Stimulated activated CD4-positive, alpha-beta T cell treated with anti-CD3 and anti-CD28 coated beads, Interleukin-4, amount 100 ng/mL, for 48 hours (primary cell): ENCODE data around the gene SIPA1L3.

Experiments used
- DNase-seq, 2 donors: peaks; one replicate each; pipeline ENCODE4 v3.0.0-alpha.2; 2020; ENCODE audit warnings: low read depth in 2 of 2

Gene SIPA1L3

GRCh38 chr19:38151242-38151641 lies 244.2 kb downstream of the SIPA1L3 start:
- DNase-seq, result no peak

GRCh38 chr19:38152461-38153379 lies 245.7 kb downstream of the SIPA1L3 start:
- no peak for DNase-seq

DNA sequence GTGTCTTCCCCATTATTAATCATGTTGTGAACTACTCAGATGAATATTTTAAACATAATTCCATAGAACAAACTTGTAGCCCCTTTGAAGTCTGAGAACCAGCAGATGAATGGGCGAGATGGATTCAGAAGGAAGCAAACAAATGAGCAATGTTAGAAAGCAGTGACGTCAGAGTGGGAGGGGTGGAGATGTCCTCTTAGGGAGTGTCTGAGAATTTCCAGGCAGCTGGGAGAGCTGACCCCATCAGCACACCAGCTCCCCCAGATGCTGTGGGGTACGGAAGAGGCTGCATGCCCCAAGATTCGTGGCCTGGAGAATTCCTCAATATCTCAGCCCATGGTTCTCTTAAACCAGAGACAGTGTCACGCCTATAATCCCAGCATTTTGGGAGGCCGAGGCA lies 248.4 kb downstream of the SIPA1L3 start:
- no peak for DNase-seq

DNA sequence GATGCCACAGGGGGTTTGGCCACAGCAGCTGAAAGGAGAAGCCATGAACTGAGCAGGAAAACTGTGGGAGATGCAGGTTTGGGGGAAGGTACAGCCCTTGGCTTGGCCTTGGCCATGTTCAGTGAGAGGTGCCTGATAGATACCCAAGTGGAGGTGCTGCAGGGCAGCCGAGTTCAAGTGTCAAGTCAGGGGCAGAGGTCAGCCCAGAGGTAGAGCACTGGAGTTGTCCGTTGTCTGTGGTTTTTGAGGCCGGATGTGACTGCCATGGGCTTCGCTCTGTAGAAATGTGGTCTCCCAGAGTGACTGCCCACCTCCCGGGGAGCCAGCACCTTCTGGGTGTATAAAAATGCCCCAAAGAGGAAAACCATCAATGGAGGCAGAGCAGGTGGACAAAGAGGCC lies 251.7 kb downstream of the SIPA1L3 start:
- DNase-seq, result no peak

DNA sequence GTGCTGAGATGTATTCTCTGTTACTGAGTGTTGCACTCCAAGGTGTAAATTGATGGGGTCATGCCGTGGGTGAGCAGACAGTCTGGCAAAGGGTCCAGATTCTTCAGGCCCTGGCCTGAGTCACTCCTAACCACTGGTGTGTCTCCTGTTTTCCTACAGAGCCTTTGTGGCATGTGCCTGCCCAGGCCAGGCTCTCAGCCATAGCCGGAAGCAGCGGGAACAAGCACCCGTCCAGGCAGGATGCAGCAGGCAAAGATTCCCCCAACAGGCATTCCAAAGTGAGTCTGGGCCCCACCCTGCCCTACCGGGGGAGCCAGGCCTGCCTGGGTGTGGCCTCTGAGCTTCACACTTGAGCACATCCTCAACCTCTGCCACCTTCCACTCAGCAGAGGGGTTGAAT lies 255.1 kb downstream of the SIPA1L3 start:
- no peak for DNase-seq

DNA sequence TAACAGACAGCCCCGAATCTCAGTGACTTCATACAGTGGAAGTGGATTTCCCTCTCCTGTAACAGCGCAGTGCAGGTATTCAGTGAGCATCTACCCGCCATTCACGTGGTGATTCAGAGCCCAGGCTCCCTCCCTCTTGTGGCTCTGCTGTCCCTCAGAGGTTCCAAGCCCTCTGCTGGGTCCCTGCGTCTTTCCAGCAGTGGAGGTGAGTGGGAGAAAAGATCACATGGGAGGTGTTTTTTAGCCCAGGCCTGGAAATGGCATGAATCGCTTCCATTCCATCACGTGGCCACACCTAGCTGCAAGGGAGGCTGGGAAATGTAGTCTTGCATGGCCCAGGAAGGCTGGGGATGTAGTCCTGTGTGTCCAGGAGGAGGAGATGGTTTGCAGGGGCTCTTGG lies 255.6 kb downstream of the SIPA1L3 start:
- DNase-seq, result no peak

- no peak for DNase-seq
Measured at GRCh38 chr19:38163419-38164290, 256.6 kb downstream of the SIPA1L3 start.

DNA sequence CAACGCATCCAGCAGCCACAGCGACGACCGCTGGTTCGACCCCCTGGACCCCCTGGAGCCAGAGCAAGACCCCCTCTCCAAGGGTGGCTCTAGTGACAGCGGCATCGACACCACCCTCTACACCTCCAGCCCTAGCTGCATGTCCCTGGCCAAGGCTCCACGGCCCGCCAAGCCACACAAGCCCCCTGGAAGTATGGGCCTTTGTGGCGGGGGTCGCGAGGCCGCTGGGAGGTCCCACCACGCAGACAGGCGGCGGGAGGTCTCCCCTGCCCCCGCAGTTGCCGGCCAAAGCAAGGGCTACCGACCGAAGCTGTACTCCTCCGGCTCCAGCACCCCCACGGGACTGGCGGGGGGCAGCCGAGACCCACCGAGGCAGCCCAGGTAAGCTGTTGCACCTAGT lies 257.5 kb downstream of the SIPA1L3 start:
- no peak for DNase-seq

DNA sequence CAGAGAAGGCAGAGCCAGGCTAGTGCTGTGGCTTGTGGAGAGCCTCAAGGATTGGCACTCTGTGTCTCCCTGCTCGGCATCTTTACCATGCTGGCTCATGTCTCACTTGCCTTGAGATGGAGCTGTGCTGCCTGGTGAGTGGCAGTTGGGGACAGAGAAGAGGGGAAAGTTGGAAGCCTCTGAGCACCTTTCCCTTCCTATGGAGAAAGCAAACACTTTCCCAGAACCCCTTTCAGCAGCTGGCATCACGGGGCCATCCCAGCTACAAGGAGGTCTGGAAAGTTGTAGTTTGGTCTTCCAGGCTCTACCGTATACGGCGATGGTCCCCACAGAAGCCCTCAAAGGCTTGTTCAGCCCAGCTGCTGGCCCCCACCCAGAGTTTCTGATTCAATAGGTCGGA lies 258.3 kb downstream of the SIPA1L3 start:
- no peak for DNase-seq

- no peak for DNase-seq
Measured at GRCh38 chr19:38168637-38169036, 261.6 kb downstream of the SIPA1L3 start.

DNA sequence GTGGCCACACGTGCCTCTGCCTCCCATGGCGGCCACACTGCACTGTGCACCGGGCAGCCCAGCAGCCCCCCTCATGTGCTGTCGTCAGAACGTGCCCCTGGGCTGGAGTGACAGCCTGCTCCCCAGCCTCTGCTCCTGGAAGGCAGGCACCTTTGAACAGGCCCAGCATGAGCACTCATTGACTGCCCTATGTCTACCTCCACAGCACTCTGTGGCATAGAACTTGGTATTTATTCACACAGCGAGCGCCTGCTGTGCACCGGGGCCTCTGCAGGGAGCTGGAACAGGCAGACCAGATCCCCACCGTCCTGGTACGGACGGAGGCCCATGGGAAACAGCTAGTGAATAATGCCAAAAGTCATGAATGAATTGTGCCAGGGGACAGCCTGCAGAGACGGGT lies 263.3 kb downstream of the SIPA1L3 start:
- DNase-seq, result no peak

DNA sequence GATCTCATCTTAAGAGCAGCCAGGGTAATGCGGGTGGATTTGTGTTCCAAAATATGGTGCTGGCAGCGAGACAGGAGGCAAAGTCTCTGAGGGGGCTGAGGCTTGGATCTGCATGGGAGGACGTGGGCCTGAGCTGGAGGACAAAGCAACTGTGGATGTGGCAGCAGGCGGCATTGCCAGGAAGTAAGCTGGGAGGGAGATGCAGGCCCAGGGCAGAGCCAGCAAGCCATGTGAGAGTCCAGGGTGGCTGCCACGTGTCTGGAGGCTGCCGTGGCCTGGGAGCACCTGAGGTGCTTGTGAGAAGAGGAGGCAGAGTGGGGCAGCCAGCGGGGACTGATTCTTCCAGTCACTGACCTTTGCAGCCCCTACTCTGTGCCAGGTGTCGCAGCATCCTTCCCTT lies 265.0 kb downstream of the SIPA1L3 start:
- no peak for DNase-seq

- DNase-seq, result no peak
Measured at GRCh38 chr19:38173291-38174041, 266.5 kb downstream of the SIPA1L3 start.

GRCh38 chr19:38175422-38175821 lies 268.4 kb downstream of the SIPA1L3 start:
- no peak for DNase-seq

- DNase-seq, result no peak
Measured at GRCh38 chr19:38180071-38180470, 273.1 kb downstream of the SIPA1L3 start.

- DNase-seq, result no peak
Measured at GRCh38 chr19:38182536-38183210, 275.7 kb downstream of the SIPA1L3 start.

DNA sequence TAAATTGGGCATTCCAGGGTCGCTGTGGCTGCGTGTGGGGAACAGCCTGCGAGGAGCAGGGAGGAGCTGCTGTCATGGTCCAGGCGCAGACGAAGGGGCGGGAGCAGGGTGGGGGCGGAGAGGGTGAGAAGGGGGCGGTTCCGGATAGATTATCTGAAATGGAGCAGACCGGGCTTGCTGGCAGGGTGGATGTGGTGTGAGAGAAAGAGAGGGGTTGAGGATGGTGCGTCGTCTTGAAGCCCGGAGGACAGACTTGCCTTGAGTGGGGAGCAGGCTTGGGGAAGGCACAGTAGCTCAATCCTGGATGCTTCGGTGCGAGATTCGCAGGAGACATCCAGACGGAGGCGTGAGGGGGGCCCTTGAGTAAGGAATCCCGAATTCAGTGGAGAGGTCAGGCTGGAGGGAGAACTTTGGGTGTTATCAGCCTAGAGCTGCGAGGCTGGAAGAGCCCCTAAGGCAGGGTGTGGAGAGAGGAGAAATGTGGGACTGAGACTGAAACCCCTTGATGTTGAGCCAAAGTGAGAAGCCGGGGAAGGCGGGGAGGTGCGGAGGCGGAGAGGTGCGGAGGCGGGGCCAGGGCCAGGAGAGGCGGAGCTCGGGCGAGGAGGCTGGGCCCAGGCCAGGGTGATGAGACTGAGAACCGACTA lies 276.4 kb downstream of the SIPA1L3 start:
- DNase-seq, result no peak

GRCh38 chr19:38184815-38185214 lies 277.8 kb downstream of the SIPA1L3 start:
- DNase-seq, result no peak

GRCh38 chr19:38185562-38185961 lies 278.6 kb downstream of the SIPA1L3 start:
- DNase-seq, result no peak

GRCh38 chr19:38190061-38190460 lies 283.1 kb downstream of the SIPA1L3 start:
- no peak for DNase-seq

GRCh38 chr19:38190793-38191192 lies 283.8 kb downstream of the SIPA1L3 start:
- DNase-seq, result no peak
